MM.1S (cell line): Measurements from ENCODE around the gene PIK3R5.

Source experiments
- DNase-seq: peaks from one replicate; pipeline ENCODE4 v3.0.0-alpha.2; 2015
- H2AFZ ChIP-seq: fragments of 300-600 bp; sonication (generic); 2 replicates; pipeline ENCODE4 v1.6.0; 2016; ENCODE audit warnings: antibody characterized with exemption, low read length
- H3F3A ChIP-seq: fragments of 300-600 bp; sonication (generic); 2 replicates; pipeline ENCODE4 v1.6.1; 2016; ENCODE audit warnings: mild to moderate bottlenecking, antibody characterized with exemption, low read length, moderate library complexity, mixed read lengths; ENCODE audit not compliant: insufficient read depth
- H3K27ac ChIP-seq: fragments of 300-600 bp; sonication (generic); 2 replicates; pipeline ENCODE4 v1.5.1; 2016; ENCODE audit warnings: mild to moderate bottlenecking, low read length
- H3K27me3 ChIP-seq: fragments of 300-600 bp; sonication (generic); replicated peaks from 2 replicates; pipeline ENCODE4 v1.6.0; 2016; ENCODE audit warnings: low read length; ENCODE audit not compliant: insufficient read depth
- H3K36me3 ChIP-seq: fragments of 300-600 bp; sonication (generic); replicated peaks from 2 replicates; pipeline ENCODE4 v1.6.1; 2016; ENCODE audit warnings: mild to moderate bottlenecking, low read length, mixed read lengths; ENCODE audit not compliant: insufficient read depth
- H3K4me1 ChIP-seq: fragments of 300-600 bp; sonication (generic); 2 replicates; pipeline ENCODE4 v1.6.1; 2016; ENCODE audit warnings: low read length, mixed read lengths
- H3K4me2 ChIP-seq: fragments of 300-600 bp; sonication (generic); 2 replicates; pipeline ENCODE4 v1.6.0; 2016; ENCODE audit warnings: low read depth, low read length
- H3K4me3 ChIP-seq: fragments of 300-600 bp; sonication (generic); 2 replicates; pipeline ENCODE4 v1.5.1; 2016; ENCODE audit warnings: low read length, mixed read lengths
- H3K79me2 ChIP-seq: fragments of 300-600 bp; sonication (generic); 2 replicates; pipeline ENCODE4 v1.6.1; 2016; ENCODE audit warnings: mixed run types, low read length, mixed read lengths
- H3K9ac ChIP-seq: fragments of 300-600 bp; sonication (generic); 2 replicates; pipeline ENCODE4 v1.6.1; 2016; ENCODE audit warnings: low read length, mixed read lengths
- H3K9me2 ChIP-seq: fragments of 300-600 bp; sonication (generic); replicated peaks from 2 replicates; pipeline ENCODE4 v1.6.1; 2016; ENCODE audit warnings: mild to moderate bottlenecking, low read length, mixed read lengths; ENCODE audit not compliant: insufficient read depth
- H3K9me3 ChIP-seq: fragments of 300-600 bp; sonication (generic); replicated peaks from 2 replicates; pipeline ENCODE4 v1.6.1; 2016; ENCODE audit warnings: mild to moderate bottlenecking, low read length, mixed read lengths; ENCODE audit not compliant: insufficient read depth
- H4K20me1 ChIP-seq: fragments of 300-600 bp; sonication (generic); 2 replicates; pipeline ENCODE4 v1.6.1; 2016; ENCODE audit warnings: mild to moderate bottlenecking, low read length, moderate library complexity, mixed read lengths; ENCODE audit not compliant: insufficient read depth
- CTCF ChIP-seq: fragments of 300-600 bp; sonication (generic); IDR thresholded peaks from 2 replicates; pipeline ENCODE4 v1.5.1; 2016; ENCODE audit warnings: antibody characterized with exemption, low read length, mixed read lengths
- EZH2 ChIP-seq: fragments of 300-600 bp; sonication (generic); optimal IDR thresholded peaks from 2 replicates; pipeline ENCODE3; 2017; ENCODE audit warnings: low read depth, mild to moderate bottlenecking, antibody characterized with exemption, low read length, mixed read lengths
- EZH2phosphoT487 ChIP-seq: fragments of 300-600 bp; sonication (generic); IDR thresholded peaks from 2 replicates; pipeline ENCODE4 v1.6.1; 2018; ENCODE audit warnings: antibody characterized with exemption, low read length

PIK3R5 gene

GRCh38 chr17:8837563-8838075, 127.9 kb downstream of the PIK3R5 start:
- H3K9ac ChIP-seq, result no peak overlapping the region
- no peaks in the 10 kb centered on the region for H4K20me1 ChIP-seq
- H3K4me2 ChIP-seq, result no peak overlapping the region
- no peaks in the 10 kb centered on the region for H3K36me3 ChIP-seq
- H3K4me1 ChIP-seq, result no peaks in the 10 kb centered on the region
- no peak overlapping the region for H2AFZ ChIP-seq
- no peaks in the 10 kb centered on the region for H3K9me3 ChIP-seq
- no peaks in the 10 kb centered on the region for H3K9me2 ChIP-seq
- no peak for DNase-seq
- H3K79me2 ChIP-seq, result no peaks in the 10 kb centered on the region
- H3F3A ChIP-seq, result no peaks in the 10 kb centered on the region
- H3K4me3 ChIP-seq, result no peak overlapping the region
- no peak for TF ChIP-seq EZH2
- TF ChIP-seq EZH2phosphoT487, result no peak
- no peak for TF ChIP-seq CTCF
- H3K27ac ChIP-seq, result no peak overlapping the region
- H3K27me3 ChIP-seq, result peaks cover 36% of the 10 kb centered on the region

- Histone ChIP-seq H3K4me2 (no peak overlapping the region), H2AFZ (no peak overlapping the region), H3F3A (no peaks in the 10 kb centered on the region), H3K27ac (no peak overlapping the region), H3K27me3 (peaks cover 36% of the 10 kb centered on the region), H3K79me2 (no peaks in the 10 kb centered on the region), H3K4me1 (no peaks in the 10 kb centered on the region), H3K4me3 (no peak overlapping the region), H3K9me2 (no peaks in the 10 kb centered on the region), H4K20me1 (no peaks in the 10 kb centered on the region), H3K9me3 (no peaks in the 10 kb centered on the region), H3K9ac (no peak overlapping the region), H3K36me3 (no peaks in the 10 kb centered on the region)
- no peak for TF ChIP-seq EZH2phosphoT487
- TF ChIP-seq EZH2, result no peak
- TF ChIP-seq CTCF, result no peak
- DNase-seq, result no peak
These were observed 128.5 kb downstream of the PIK3R5 start for GRCh38 chr17:8836821-8837562.

GRCh38 chr17:8835631-8836364, 129.7 kb downstream of the PIK3R5 start:
- DNase-seq, result no peak
- H3F3A ChIP-seq, result no peaks in the 10 kb centered on the region
- H3K9me2 ChIP-seq, result no peaks in the 10 kb centered on the region
- H3K4me3 ChIP-seq, result no peak overlapping the region
- no peaks in the 10 kb centered on the region for H3K79me2 ChIP-seq
- no peak overlapping the region for H3K27ac ChIP-seq
- no peaks in the 10 kb centered on the region for H3K4me1 ChIP-seq
- no peak overlapping the region for H3K4me2 ChIP-seq
- TF ChIP-seq CTCF (no peak), EZH2 (no peak), EZH2phosphoT487 (no peak)
- H3K9me3 ChIP-seq, result no peaks in the 10 kb centered on the region
- no peaks in the 10 kb centered on the region for H3K36me3 ChIP-seq
- no peak overlapping the region for H3K9ac ChIP-seq
- no peaks in the 10 kb centered on the region for H4K20me1 ChIP-seq
- H3K27me3 ChIP-seq, result peaks cover 36% of the 10 kb centered on the region
- no peak overlapping the region for H2AFZ ChIP-seq
